ENCODE data around the gene ZMYM4.
"Not testable (repeated sequence)": the region's sequence is repeated elsewhere in the genome, so short reads cannot be mapped to it uniquely, and the experiment has no call there.

ZMYM4 gene

GRCh38 chr1:35449334-35450008, 181.0 kb downstream of the ZMYM4 start:
- in situ Hi-C loops (cut with MboI; ENCODE audit: low sequenced_read_pairs) = no loop called here

GRCh38 chr1:35451125-35451528, 182.6 kb downstream of the ZMYM4 start:
- in situ Hi-C loops (cut with MboI; ENCODE audit: low sequenced_read_pairs) = no loop called here

- in situ Hi-C loops (cut with MboI; ENCODE audit: low sequenced_read_pairs) = no loop called here
Observed at GRCh38 chr1:35452106-35452774, 183.7 kb downstream of the ZMYM4 start.

GRCh38 chr1:35453031-35453430, 184.5 kb downstream of the ZMYM4 start:
- in situ Hi-C loops (cut with MboI; ENCODE audit: low sequenced_read_pairs) = no loop called here

GRCh38 chr1:35454176-35454575, 185.7 kb downstream of the ZMYM4 start:
- in situ Hi-C loops (cut with MboI; ENCODE audit: low sequenced_read_pairs) = no loop called here

- in situ Hi-C loops (cut with MboI; ENCODE audit: low sequenced_read_pairs) = no loop called here
Observed at GRCh38 chr1:35454616-35455015, 186.1 kb downstream of the ZMYM4 start.

GRCh38 chr1:35460796-35461195, 192.3 kb downstream of the ZMYM4 start:
- in situ Hi-C loops (cut with MboI; ENCODE audit: low sequenced_read_pairs) = no loop called here

- in situ Hi-C loops (cut with MboI; ENCODE audit: low sequenced_read_pairs) = no loop called here
Observed at GRCh38 chr1:35461966-35462651, 193.6 kb downstream of the ZMYM4 start.

GRCh38 chr1:35463232-35463631, 194.7 kb downstream of the ZMYM4 start:
- in situ Hi-C loops (cut with MboI; ENCODE audit: low sequenced_read_pairs) = no loop called here

GRCh38 chr1:35463749-35464148, 195.2 kb downstream of the ZMYM4 start:
- in situ Hi-C loops (cut with MboI; ENCODE audit: low sequenced_read_pairs) = not testable (repeated sequence)

GRCh38 chr1:35466120-35466519, 197.6 kb downstream of the ZMYM4 start:
- in situ Hi-C loops (cut with MboI; ENCODE audit: low sequenced_read_pairs) = no loop called here

GRCh38 chr1:35470977-35471613, 202.6 kb downstream of the ZMYM4 start:
- in situ Hi-C loops (cut with MboI; ENCODE audit: low sequenced_read_pairs) = no loop called here

All from HL-60/S4 treated with retinoic acid at 250 ng/mL for 4 days and 3 days (cell line).